HEK293 (cell line): ENCODE data around the gene CLDN10.

Experiments
- CTCF ChIA-PET: fragments of 350-600 bp; formaldehyde crosslinking; extraction: SDS; loops from one replicate; lab custom pipeline; 2021; ENCODE audit warnings: antibody characterized with exemption; lab: Yijun Ruan, JAX
- POLR2A ChIA-PET: fragments of 300-600 bp; formaldehyde crosslinking; extraction: SDS; loops from one replicate; lab custom pipeline; 2020; ENCODE audit warnings: antibody characterized with exemption, inconsistent platforms; lab: Yijun Ruan, JAX
- H3K27ac ChIP-seq: fragments of 200-500 bp; sonication (Bioruptor generic); 2 replicates; pipeline ENCODE4 v1.5.1; 2014; ENCODE audit warnings: low read depth, low read length, control low read depth, inconsistent platforms; ENCODE audit errors: extremely low read depth
- H3K36me3 ChIP-seq, 2 experiments: fragments of 200-500 bp in 1 of 2; sonication (Bioruptor generic) in 1 of 2; 1 replicate in 1 of 2; 2 replicates in 1 of 2; pipeline ENCODE4 v1.5.1; 2014 to 2017; ENCODE audit warnings: inconsistent platforms in 2 of 2, low read length in 2 of 2; ENCODE audit not compliant: control insufficient read depth in 2 of 2, insufficient read depth in 1 of 2
- H3K4me1 ChIP-seq: fragments of 200-500 bp; sonication (Bioruptor generic); 2 replicates; pipeline ENCODE4 v1.5.1; 2014; ENCODE audit warnings: mild to moderate bottlenecking, low read length, inconsistent platforms; ENCODE audit not compliant: control insufficient read depth, insufficient read depth
- H3K4me3 ChIP-seq: 2 replicates; pipeline ENCODE4 v1.5.1; 2011; ENCODE audit warnings: low read depth, mild to moderate bottlenecking, control low read depth, low read length, moderate library complexity
- H3K9me3 ChIP-seq: fragments of 200-500 bp; sonication (Bioruptor generic); 2 replicates; pipeline ENCODE4 v1.5.1; 2014; ENCODE audit warnings: low read depth, low read length, inconsistent platforms; ENCODE audit not compliant: control insufficient read depth, insufficient read depth
- INSM2 ChIP-seq: fragments of 450-650 bp; formaldehyde crosslinking; IDR thresholded peaks from 2 replicates; pipeline ENCODE4 v1.5.1; 2016; ENCODE audit warnings: missing biosample characterization, missing genetic modification characterization
- KLF7 ChIP-seq: fragments of 450-650 bp; formaldehyde crosslinking; IDR thresholded peaks from 2 replicates; pipeline ENCODE4 v1.5.1; 2016; ENCODE audit warnings: missing biosample characterization, missing genetic modification characterization, borderline replicate concordance
- MYNN ChIP-seq: fragments of 450-650 bp; formaldehyde crosslinking; IDR thresholded peaks from 2 replicates; pipeline ENCODE4 v1.5.1; 2016; ENCODE audit warnings: missing biosample characterization, missing genetic modification characterization, borderline replicate concordance
- PRDM6 ChIP-seq: fragments of 450-650 bp; formaldehyde crosslinking; IDR thresholded peaks from 2 replicates; pipeline ENCODE4 v1.5.1; 2017; ENCODE audit warnings: missing biosample characterization, missing genetic modification characterization
- REPIN1 ChIP-seq: fragments of 450-650 bp; formaldehyde crosslinking; IDR thresholded peaks from 2 replicates; pipeline ENCODE4 v1.5.1; 2017; ENCODE audit warnings: missing biosample characterization, missing genetic modification characterization, low read depth
- TSHZ1 ChIP-seq: fragments of 450-650 bp; formaldehyde crosslinking; IDR thresholded peaks from 2 replicates; pipeline ENCODE4 v1.5.1; 2016; ENCODE audit warnings: missing biosample characterization, missing genetic modification characterization, borderline replicate concordance
- YY2 ChIP-seq: fragments of 450-650 bp; formaldehyde crosslinking; IDR thresholded peaks from 2 replicates; pipeline ENCODE4 v1.5.1; 2016; ENCODE audit warnings: missing biosample characterization, missing genetic modification characterization
- ZBTB10 ChIP-seq: fragments of 450-650 bp; formaldehyde crosslinking; IDR thresholded peaks from 2 replicates; pipeline ENCODE4 v1.5.1; 2016; ENCODE audit warnings: missing biosample characterization, missing genetic modification characterization
- ZBTB6 ChIP-seq: fragments of 450-650 bp; formaldehyde crosslinking; IDR thresholded peaks from 2 replicates; pipeline ENCODE4 v1.5.1; 2017; ENCODE audit warnings: missing biosample characterization, missing genetic modification characterization
- ZNF18 ChIP-seq: fragments of 450-650 bp; formaldehyde crosslinking; IDR thresholded peaks from 2 replicates; pipeline ENCODE4 v1.5.1; 2016; ENCODE audit warnings: missing biosample characterization, missing genetic modification characterization
- ZNF223 ChIP-seq: fragments of 450-650 bp; formaldehyde crosslinking; IDR thresholded peaks from 2 replicates; pipeline ENCODE4 v1.5.1; 2016; ENCODE audit warnings: missing biosample characterization, missing genetic modification characterization
- ZNF449 ChIP-seq: fragments of 450-650 bp; formaldehyde crosslinking; IDR thresholded peaks from 2 replicates; pipeline ENCODE4 v1.5.1; 2017; ENCODE audit warnings: missing biosample characterization, mild to moderate bottlenecking, missing genetic modification characterization, moderate library complexity
- ZNF571 ChIP-seq: fragments of 450-650 bp; formaldehyde crosslinking; IDR thresholded peaks from 2 replicates; pipeline ENCODE4 v1.5.0; 2017; ENCODE audit warnings: missing biosample characterization, missing genetic modification characterization
- ZNF677 ChIP-seq: fragments of 450-650 bp; IDR thresholded peaks from 2 replicates; pipeline ENCODE4 v1.5.0; 2018; ENCODE audit warnings: missing biosample characterization, mild to moderate bottlenecking, missing genetic modification characterization, moderate library complexity
- ZNF777 ChIP-seq: fragments of 450-650 bp; formaldehyde crosslinking; IDR thresholded peaks from 2 replicates; pipeline ENCODE4 v1.5.1; 2017; ENCODE audit warnings: missing biosample characterization, missing genetic modification characterization, borderline replicate concordance
- ZSCAN30 ChIP-seq: fragments of 450-650 bp; IDR thresholded peaks from 2 replicates; pipeline ENCODE4 v1.5.1; 2018; ENCODE audit warnings: missing biosample characterization, mild to moderate bottlenecking, missing genetic modification characterization, moderate library complexity

CLDN10 gene

GRCh38 chr13:95530178-95530577 lies 22.3 kb upstream of the CLDN10 start (continued):
- peak; percentile 72; the same call in 1 of the 2 replicates for TF ChIP-seq ZNF449
- TF ChIP-seq PRDM6 (tag by site-specific recombination), result peak; percentile 21; the same call in 1 of the 2 replicates

GRCh38 chr13:95533545-95534160 lies 18.9 kb upstream of the CLDN10 start:
- no peaks in the 10 kb centered on the region for H3K9me3 ChIP-seq
- H3K36me3 ChIP-seq, result no peaks in the 10 kb centered on the region
- H3K27ac ChIP-seq, result no peak overlapping the region
- peaks cover 4% of the 10 kb centered on the region; the same call in 1 of the 2 replicates for H3K4me1 ChIP-seq
- no peak overlapping the region for H3K4me3 ChIP-seq
- ChIA-PET CTCF (interaction anchor here (0.7 to 1.7 kb wide), 5 partner anchors 9 to 867 kb away, joined by 3 to 6 read pairs (median 3); no protein-coding TSS in a partner anchor), POLR2A (no interaction called here)
- no peak for TF ChIP-seq ZNF571 (tag by site-specific recombination)
- no peak for TF ChIP-seq TSHZ1 (tag by site-specific recombination)
- no peak for TF ChIP-seq ZBTB10 (tag by site-specific recombination)
- TF ChIP-seq ZBTB6 (tag by site-specific recombination), result no peak
- TF ChIP-seq MYNN (tag by site-specific recombination), result no peak
- TF ChIP-seq INSM2, result no peak
- TF ChIP-seq ZNF777 (tag by site-specific recombination), result no peak
- TF ChIP-seq ZNF677 (tag by site-specific recombination), result no peak
- TF ChIP-seq ZSCAN30 (tag by site-specific recombination), result no peak
- TF ChIP-seq YY2 (tag by site-specific recombination), result no peak
- no peak for TF ChIP-seq KLF7 (tag by site-specific recombination)
- no peak for TF ChIP-seq ZNF18 (tag by site-specific recombination)
- TF ChIP-seq ZNF223 (tag by site-specific recombination), result no peak
- TF ChIP-seq REPIN1 (tag by site-specific recombination), result no peak
